ENCODE data around the gene UBAC2.

UBAC2 gene

DNA sequence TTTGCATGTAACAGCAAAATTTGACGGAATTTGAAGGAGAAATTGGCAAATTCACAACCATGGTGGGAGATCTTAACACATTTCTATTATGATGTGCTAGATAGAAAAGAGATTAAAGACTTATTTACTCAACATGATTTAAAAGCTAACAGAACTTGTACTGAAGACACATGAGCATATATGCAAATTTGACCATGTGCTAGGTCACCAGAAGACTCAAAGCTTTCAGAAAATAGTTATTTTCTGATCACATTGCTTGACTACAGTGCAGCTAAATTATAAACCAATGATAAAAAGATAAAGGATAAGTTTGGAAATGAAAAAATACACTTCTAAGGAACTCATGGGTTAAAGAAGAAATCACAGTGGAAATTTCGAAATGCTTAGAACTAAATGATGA is 97.4 kb downstream of the UBAC2 start:
- no peak for DNase-seq

DNA sequence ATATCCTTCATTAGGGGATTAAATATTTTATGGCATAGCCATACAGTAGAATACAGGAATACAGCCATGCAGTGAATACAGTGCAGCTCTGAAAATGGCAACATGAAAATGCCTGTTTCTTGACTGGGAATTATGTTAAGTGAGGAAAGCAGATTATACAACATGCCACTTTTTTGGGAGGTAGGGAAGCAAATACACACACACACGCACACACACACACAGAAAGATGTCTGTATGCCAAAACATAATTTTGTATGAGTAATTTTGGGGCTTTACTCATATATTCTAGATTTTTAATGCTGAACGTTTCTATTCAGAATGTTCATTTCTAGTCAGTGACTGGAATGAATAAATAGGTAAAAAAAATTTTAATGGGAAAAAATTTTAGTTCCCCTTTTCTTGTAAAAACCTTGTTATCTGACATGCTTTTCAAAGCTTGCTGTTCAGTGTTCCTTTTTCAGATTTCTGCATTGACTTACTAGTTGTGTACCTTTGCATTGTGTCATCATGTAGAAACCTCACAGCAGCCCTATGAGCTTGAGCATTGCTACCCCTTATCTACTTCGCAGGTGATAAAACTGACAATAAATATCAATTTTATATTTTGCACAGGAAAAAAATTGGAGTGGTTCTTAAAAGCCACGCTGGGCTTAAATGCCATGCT is 98.7 kb downstream of the UBAC2 start:
- no peak for DNase-seq

DNA sequence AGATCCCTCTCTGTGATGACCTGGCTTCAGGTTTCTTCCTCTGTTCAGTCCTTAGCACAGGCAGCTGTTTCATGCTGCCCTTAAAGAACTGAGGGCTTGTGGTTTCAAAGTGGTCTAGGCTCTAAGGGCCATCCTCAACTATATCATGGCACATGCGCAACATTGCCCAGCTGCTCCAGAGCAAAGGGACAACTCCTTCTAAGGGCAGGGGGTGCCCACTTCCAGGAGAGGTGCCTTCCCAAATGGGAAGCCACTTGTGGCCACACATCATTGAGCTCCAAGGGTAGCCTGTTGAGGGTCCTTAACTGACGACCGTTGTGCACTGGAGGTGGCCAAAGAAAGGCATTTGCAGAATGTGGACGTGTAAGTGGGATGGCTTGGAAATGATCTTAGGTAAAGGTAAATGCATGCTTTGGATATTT is 99.3 kb downstream of the UBAC2 start:
- DNase-seq, result no peak

DNA sequence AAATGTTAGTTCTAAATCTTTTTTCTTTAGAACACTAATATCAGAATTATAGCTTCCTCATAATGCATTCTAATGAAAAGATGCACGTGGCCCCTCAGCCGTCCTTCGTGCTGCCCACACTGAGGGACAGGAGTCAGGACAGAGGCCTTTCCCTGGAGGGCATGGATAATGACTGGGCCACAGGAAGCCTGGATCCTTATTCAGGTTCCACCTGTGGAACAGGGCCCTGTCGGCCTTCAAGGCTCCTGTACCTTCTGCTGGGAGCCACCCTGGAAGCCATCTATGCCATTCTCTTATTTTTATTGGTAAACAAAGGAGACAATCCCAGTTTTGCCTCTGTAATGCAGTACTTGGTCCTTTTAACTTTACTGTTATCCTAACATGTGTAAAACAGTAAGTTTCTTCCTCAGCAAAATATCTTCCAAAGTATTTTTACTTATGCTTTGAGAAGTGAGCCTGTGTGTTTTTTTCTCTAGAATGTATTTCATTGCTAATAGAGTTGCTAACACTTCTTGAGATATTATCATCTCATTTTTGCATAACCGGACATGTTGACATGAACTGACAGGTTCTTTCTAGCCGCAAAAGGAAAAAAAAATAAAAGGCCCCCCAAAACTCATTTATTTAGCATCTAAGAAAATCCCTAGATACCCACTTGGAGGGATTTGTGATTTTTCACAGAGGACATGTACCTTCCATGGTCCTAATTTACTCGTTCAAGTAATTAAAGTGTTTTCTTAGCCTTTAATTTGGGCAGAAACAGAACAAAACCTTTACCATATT is 100.6 kb downstream of the UBAC2 start:
- DNase-seq, result no peak

DNA sequence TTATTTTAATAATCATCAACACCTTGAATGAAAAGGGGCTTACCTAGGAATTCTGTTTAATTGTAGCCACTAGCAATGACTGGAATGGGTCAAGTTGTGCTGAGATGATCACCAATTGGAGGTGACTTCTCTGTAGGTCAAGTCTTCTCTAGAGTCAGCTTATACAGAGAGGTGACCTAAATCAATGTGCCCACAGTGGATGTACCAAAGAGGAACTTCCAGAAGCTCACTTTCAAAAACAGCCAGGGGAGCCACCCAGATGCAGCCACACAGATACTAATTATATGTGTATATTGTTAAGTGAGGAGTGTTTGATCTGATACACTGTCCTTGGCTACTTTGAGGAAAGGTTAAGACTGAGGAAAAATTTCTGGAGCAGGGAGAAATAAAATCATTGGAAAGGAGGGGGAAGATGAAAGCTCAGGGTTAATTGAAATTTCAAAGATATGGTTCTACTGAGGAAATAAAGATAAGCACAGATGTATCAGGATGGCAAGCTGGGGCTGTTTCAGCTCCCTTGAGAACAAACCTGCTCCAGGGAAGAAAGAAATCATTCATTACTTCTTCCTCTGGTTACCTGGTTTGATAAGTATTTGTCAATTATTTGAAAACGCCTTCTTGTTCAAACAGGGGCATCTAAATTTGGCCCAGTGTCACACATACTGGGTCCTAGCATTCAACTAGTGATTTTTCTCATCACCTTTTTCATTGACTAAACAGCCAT is 101.4 kb downstream of the UBAC2 start:
- no peak for DNase-seq

DNA sequence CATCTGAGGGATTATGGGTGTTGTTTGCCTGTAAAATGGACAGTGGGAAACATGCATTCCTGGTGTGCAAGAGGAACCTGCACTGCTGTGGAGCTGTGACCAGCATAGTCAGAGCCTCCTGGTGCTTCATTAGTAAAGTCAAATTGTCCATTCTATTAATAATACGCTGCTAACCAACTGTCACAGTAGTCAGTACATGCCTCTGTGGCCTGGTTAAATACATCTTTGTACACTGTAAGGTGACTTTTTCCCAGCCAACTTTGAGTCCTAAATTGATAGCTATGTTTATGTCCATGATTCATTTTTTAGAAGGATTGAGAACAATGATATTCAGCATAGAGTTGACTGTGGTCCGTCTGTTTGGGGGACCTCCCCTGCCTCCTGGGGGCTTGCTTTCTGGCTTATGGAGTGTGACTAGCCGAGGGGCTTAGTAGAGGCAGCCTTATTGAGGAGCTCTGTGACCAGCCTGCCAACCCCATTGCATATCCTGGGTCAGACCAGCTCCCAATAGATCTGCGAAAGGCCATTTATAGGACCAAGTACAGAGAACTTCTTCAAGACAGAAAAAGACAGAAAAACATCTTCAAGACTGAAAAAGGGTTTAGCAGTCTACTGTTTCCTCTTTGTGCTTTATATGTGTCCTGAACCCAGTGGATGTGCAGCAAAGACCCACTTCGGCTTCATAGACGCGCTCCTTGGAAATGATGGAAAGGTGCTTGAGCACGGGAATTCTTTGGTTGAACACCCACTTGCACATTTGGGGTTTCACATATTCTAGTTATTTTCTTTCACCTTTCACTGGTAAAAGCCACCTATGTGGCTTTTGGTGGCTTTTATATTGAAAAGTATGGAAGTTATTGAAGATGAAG is 102.2 kb downstream of the UBAC2 start:
- DNase-seq, result no peak

DNA sequence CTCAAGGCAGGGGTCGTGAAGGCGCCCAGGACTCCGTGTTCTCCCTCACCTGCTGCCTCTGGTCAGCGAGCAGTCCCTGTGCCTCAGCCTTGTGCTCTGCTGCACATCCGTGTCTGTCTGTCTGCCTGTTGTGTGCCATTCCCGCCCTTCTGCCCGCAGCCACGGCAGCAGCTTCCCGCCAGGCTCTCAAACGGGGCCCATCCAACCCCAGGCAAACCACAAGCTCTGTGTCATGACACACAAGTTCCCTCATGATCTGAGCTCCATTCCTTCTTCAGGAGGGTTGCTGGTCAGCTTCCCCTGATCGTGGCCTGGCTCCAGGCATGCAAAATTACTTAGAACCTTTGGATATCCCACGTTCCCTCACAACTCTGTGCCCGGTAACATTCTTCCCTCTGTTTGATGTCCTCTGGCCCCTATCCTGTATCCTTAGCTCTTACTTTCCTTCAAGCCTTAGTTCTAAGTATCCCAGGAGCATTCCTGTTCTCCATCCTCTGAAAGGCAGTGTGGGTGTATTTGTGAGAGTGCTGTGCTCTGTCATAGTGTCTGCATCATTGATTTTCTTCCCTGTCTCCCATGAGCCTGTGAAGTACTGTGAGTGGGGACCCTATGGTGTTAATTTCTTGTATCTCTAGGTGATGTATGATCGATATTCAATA is 103.3 kb downstream of the UBAC2 start:
- DNase-seq, result peak; percentile 76

DNA sequence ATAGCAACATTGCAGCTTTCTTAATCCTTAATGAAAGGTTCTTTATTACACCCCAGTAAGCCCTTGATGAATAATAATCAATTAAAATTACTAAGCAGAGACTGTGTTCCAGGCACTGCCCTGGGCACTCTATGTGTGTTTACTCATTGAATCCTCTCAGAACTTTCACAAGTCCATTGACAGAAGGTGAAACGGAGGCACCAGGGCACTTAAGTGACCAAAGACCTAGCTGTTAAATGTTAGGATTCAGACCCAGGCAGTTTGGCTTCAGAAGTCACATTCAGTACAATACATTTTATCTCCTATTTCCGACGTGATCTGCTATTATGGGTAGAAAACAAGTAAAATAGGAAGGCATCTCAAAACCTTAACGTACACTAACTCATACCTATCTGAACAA is 103.9 kb downstream of the UBAC2 start:
- no peak for DNase-seq

DNA sequence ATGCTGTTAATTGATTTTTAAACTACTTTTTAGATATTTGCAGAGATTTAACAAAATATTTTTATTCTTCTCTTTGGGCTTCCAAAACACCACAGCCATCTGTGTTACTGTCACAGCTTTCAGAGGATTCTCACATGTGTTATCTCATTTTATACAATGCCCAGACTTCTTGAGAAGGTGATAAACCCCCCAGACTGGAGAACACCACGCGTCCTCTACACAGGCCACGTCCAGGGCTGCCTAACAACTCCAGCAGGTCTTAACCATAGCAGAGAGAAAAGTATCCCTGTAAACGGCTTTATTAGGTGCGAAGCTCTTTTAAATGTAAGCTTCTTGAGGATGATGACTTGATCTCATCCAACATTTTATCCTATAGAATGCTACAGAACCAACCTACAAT is 104.5 kb downstream of the UBAC2 start:
- no peak for DNase-seq

DNA sequence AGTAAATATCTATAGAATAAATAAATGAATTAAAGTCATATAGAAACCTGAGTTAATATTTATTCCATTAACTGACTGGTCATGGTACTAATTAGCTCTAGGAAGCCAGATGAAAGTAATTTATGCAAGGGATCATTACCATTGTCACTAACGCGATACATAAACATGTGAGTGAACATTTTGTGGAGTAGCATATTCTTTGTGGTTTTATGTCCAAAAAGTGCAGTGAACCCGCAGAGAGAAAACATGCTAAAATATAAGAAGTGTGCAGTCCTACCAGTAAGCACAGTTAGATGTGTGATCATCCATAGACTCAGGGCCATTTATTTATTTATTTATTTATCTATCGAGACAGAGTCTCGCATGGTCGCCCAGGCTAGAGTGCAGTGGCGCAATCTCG is 104.9 kb downstream of the UBAC2 start:
- DNase-seq, result no peak

DNA sequence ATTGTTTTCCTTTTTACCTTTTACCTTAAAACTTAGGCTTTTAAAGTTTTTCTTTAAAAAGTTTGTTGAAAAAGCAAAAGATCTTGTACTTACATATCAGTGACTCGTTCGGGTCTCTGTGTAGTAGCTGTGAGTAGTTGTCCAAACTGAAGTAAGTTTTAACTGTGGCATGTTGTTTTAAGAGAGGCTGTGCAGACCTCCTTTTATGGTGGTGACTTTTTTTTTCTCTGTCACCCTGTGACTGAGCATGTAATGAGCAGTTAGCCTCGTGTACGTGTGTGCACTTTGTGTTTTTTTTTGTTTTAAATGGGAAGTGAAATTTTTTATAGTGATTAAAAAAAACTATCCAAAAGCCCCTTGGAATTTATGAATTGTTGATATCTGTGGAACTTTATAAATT is 106.6 kb downstream of the UBAC2 start, which contains the start of gene GPR183:
GPR183 (minus strand) TSS at position 153 of the 400 bp plus-strand sequence. CDS start 11,254 bp downstream, outside the sequence.
- DNase-seq, result peak; percentile 80

DNA sequence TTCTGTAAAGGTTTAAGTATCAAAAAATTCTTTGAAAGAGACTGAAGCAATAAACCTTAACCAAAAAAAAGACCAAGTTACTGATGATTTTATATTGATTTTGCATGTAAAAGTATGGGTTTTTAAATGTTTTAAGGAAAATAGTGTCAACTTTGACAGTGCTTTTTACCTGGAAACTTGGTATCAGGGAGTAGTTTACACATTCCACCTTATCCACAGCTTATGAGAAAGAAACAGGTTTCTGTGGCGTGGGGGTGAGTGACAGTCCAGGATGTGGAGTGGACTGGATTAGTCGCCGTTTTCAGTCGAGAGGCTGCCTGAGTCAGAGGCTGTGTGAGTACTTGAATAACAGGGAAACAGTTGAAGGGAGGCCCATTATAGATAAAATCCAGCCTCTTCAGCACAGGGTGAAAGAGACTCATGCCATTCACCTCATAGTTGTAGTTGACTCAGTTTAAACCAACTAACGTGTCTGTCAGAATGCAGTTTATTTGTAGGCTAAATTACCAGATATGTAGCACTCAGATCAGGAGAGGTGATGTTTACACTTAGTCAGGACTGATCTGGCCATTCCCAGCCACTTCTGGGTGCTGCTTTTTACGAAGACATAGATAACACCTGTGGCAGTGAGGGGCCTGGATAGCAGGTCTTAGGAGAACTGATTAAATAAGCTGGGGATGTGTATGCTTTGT is 107.1 kb downstream of the UBAC2 start:
- DNase-seq, result peak; percentile 91

DNA sequence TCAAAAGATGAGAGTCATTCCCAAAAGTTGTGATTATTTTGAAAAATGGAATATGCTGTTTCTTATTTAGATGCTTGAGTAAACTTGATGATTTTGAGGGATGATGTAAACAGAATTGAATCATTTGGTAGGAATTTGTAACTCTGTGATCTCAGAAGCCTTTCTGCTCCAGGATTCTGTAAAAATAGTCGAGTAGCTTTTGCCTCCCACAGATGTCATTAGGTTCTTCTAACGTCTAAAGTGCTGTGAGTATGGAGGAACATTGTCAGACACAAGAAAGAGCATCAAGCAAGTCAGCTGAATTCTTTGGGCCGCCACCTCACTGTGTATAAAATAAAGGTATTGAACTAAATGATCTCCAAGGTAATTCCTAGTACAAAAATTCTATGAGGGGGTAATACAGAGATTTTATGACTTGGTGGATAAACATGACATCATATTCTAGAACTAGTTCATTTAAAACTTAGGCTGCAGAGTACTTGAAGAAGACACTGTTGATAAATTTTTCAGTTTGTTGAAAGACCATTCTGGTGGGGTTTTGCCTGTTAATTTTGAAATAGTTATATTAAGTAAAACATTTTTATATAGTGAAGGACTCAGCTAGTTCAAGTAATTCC is 107.9 kb downstream of the UBAC2 start:
- no peak for DNase-seq

DNA sequence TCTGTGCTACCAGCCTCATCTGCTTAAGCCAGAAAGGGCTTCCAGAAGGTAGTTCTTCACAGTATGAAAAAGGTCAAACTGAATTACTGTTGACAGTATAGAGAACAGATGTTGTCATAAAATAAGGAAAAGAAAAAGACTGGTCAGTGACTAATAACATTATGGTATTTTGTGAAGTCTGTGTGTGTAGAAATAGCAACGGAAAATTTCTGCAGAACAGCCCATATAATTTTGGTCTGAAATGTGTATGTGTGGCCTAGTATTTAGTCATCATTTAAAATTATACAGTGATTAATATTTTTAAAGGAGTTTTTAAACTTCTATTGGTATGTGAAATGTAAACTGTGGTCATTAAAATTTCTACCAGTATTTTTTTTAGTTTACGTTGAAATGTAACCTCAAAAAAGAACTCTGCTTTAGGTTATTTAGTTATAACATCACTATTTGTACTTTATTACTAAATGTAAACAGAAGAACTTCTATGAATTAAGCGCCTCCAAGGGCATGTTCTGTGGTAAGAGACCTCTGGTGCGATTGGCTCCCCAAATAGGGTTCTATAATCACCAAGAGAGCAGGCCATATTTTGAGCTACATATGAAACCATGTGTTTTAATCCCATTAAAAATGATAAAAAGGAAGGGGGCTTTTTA is 109.9 kb downstream of the UBAC2 start:
- DNase-seq, result peak; percentile 64

DNA sequence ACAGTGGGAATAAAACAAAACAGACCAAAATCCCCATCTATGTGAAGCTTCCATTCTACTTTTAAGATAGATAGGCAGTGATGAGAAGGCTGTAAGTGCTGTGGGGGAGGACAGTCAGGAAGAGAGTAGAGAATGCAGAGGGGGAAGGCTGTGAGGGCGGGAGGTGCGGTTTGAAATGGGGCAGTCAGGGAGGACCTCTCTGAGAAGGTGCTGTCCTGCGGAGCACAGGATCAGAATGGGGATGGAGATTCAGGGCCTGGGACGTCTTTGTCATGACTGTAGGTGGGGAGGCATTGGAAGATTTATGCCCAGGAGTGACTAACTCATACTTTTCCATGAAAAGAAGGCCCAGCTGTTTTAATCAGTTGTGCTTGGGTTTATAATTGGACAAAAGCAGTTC is 110.5 kb downstream of the UBAC2 start:
- DNase-seq, result no peak

DNA sequence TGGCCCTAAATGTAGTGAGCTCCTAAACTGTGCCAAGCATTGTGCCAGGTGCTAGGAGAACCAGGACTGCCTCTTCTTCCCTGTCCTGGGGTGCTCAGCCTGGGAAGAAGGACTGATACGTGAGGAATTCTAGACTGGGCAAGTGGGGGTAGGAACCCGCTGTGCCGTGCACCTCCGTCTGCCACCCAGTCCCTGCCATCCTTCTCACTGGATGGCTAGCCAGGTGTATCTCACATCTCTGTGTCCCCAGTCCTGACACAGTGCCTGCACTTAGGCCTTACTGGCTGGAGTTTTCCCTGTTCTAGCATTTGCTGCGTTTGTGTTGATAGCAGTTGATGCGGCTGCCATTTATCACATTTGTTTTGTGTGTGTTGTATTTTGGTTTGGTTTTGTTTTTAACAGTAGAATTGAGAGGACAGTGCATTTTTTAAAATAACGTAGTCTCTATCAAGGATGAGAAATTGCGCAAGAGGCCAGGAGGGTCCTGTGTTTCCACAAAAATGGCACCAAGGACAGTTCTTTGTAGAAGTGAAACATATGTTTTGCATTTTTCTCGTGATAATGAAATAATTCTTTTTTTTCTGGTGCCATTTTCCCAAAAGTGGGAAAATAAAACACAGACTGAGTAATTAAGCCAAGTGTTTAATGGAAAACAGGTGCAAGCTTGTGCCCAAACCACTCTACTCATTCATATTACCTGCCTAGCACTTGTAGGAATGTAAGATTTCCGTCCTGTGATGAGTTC is 111.3 kb downstream of the UBAC2 start:
- no peak for DNase-seq

DNA sequence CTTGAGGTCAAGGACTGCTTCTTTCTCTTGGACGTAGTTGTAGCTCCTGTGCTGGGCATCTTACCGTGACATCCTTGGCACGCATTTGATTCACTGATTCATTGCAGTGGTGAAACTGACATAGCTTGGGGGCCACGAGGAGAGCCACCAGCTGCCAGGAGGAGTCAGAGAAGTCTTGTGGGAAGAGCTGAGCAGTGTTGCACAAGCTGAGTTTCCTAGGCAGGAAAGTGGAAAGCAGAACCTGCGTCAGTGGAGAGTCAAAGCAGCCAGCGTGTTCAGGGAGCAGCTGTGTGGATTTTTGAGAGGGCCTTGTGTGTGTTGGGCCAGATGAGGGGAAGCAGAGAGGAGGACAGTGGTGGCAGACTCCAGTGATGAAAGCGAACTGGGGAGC is 111.8 kb downstream of the UBAC2 start:
- DNase-seq, result no peak

DNA sequence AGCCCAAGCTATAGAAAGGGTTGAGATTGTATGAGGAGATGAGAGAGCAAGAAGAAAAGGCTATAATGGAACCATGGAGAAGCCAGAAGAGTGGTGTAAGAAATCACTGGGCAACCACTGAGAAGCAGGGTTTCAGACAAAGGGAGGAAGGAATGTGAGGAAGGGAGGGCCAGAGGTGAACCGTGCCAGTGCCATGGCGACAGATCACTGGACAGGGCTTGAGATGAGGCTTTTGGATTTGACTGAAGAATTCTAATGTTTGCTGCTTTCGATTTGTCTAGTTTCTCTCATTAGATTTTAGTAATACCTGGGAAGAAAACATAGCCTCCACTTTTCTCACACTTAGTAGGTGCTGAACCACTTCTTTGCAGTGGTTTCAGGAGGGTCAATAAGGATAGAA is 112.8 kb downstream of the UBAC2 start:
- peak; percentile 65 for DNase-seq

DNA sequence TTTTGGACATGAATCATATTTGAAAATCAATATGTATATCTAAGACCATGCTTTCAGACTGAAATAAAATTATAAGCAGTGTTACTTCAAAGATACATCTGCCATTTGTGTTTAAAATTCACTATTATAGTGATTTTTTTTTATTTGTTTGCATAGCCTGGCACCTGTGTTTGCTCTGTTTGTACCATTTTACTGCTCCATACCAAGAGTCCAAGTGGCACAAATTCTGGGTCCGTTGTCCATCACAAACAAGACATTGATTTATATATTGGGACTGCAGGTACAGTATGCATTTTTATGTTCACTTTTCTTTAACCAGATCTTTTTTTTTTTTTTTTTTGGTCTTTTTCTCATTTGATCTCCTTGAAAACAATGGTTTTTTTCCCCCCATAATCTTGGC is 113.3 kb downstream of the UBAC2 start:
- no peak for DNase-seq

DNA sequence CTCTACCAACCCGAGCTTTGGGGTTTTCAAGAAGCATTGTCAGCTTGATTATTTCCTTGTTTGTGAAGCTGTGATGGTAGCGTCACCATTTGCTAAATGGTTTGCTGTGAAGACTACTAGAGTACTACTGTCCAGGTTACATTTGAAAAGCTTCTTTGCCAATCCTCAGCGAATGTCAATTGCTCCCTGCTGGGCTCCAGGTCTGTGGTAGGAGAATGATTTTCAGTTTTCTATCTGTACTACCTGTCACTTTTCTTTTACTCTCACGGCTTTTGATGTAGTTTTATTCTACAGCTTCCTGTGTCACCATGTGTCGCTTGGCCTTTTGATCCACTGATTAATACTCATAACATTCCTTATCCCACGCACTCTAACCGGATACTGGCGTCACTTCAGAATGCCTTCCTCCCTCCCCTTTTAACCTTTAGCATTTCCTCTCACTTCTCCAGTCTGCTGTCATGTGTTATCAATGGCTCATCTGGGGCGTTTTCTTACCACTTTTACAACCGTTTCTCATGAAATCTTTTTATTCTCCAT is 114.1 kb downstream of the UBAC2 start:
- peak; percentile 88 for DNase-seq
